ENCODE measurements around the gene PDLIM4.

DNA sequence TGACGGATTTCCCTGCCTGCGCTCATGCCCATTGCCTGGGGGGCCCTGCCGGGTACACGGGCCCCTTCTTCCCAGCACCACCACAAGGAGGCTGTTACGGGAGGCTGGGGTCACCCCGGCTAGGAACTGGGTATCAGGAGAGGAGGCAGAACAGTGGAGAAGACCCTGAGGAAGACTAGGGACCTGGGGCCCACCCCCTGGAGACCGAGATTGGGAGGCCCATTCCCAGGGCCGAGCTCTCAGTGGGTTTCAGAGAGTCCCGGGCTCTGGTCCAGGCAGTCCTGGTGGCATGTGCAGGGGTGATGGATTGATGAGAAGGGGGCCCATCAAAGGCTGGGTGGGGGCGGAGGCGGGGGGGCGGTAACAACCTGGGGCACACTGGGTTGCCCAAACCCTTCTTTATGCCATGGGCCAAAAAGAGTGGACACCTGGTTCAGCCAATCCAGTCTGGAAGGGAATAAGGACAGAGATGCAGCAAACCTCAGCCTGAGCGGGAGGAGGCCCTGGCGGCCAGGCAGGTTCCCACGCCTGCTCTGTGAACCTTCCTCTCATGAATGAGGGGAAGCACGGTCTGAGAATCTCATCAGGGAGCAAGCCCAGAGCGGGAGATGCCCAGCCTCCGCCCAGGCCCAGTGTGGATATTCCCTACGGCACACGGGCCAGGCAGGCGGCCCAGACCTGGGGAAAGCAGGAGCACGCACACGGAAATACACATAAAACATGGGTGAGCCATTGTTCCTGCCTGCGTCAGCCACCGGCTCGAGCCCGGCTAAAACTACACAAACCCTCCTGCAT is 29.1 kb upstream of the PDLIM4 start:
- TF ChIP-seq, protein P1, sequence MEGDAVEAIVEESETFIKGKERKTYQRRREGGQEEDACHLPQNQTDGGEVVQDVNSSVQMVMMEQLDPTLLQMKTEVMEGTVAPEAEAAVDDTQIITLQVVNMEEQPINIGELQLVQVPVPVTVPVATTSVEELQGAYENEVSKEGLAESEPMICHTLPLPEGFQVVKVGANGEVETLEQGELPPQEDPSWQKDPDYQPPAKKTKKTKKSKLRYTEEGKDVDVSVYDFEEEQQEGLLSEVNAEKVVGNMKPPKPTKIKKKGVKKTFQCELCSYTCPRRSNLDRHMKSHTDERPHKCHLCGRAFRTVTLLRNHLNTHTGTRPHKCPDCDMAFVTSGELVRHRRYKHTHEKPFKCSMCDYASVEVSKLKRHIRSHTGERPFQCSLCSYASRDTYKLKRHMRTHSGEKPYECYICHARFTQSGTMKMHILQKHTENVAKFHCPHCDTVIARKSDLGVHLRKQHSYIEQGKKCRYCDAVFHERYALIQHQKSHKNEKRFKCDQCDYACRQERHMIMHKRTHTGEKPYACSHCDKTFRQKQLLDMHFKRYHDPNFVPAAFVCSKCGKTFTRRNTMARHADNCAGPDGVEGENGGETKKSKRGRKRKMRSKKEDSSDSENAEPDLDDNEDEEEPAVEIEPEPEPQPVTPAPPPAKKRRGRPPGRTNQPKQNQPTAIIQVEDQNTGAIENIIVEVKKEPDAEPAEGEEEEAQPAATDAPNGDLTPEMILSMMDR (IDR thresholded peaks at IDR 0.05): no peak
- TF ChIP-seq POLR2A (IDR thresholded peaks at IDR 0.05): no peak
- no peak for TF ChIP-seq EP300 (IDR thresholded peaks at IDR 0.05)
